ENCODE data around the gene LRP1B. TPM values are rescaled to one million over a fixed set of nuclear protein-coding genes. Genes with fewer than 3 reads are reported as not detected.
"Not testable (repeated sequence)": the region's sequence is repeated elsewhere in the genome, so short reads cannot be mapped to it uniquely, and the experiment has no call there.

LRP1B gene
- total RNA-seq, 2 experiments from 2014 or later: not detected

- ATAC-seq (no peak), DNase-seq (no peak)
- Mint-ChIP-seq H3K36me3 (ENCODE audit: low read depth) (no peaks in the 10 kb centered on the region), H3K4me1 (no peaks in the 10 kb centered on the region), H3K27ac (no peak overlapping the region), H3K4me3 (no peak overlapping the region), H3K9me3 (ENCODE audit: low read depth) (no peaks in the 10 kb centered on the region), H3K27me3 (no peaks in the 10 kb centered on the region)
- CTCF ChIA-PET: no interaction called here
- intact Hi-C loops (cut with DNase I, micrococcal nuclease): no loop called here
- POLR2A ChIA-PET: no interaction called here
Measured at GRCh38 chr2:142100970-142101369, 29.8 kb downstream of the LRP1B start.

- Mint-ChIP-seq H3K4me1 (no peaks in the 10 kb centered on the region), H3K36me3 (ENCODE audit: low read depth) (no peaks in the 10 kb centered on the region), H3K9me3 (ENCODE audit: low read depth) (no peaks in the 10 kb centered on the region), H3K4me3 (no peak overlapping the region), H3K27ac (no peak overlapping the region), H3K27me3 (no peaks in the 10 kb centered on the region)
- intact Hi-C loops (cut with DNase I, micrococcal nuclease): no loop called here
- ATAC-seq: no peak
- ChIA-PET POLR2A (no interaction called here), CTCF (no interaction called here)
- no peak for DNase-seq
Measured at GRCh38 chr2:142100139-142100873, 30.5 kb downstream of the LRP1B start.

- intact Hi-C loops (cut with DNase I, micrococcal nuclease): no loop called here
- POLR2A ChIA-PET: no interaction called here
- H3K36me3 Mint-ChIP-seq (ENCODE audit: low read depth): no peaks in the 10 kb centered on the region
- no peak for DNase-seq
- CTCF ChIA-PET: no interaction called here
- no peak overlapping the region for H3K27ac Mint-ChIP-seq
- no peak overlapping the region for H3K4me3 Mint-ChIP-seq
- H3K4me1 Mint-ChIP-seq: no peaks in the 10 kb centered on the region
- ATAC-seq: no peak
- H3K27me3 Mint-ChIP-seq: no peaks in the 10 kb centered on the region
- no peaks in the 10 kb centered on the region for H3K9me3 Mint-ChIP-seq (ENCODE audit: low read depth)
Measured at GRCh38 chr2:142097711-142098110, 33.1 kb downstream of the LRP1B start.

GRCh38 chr2:142095647-142096046 lies 35.2 kb downstream of the LRP1B start:
- H3K36me3 Mint-ChIP-seq (ENCODE audit: low read depth): no peaks in the 10 kb centered on the region
- ATAC-seq: no peak
- CTCF ChIA-PET: no interaction called here

GRCh38 chr2:142094233-142094632 lies 36.6 kb downstream of the LRP1B start:
- DNase-seq (no peak), ATAC-seq (no peak)
- Mint-ChIP-seq H3K4me1 (no peaks in the 10 kb centered on the region), H3K4me3 (no peak overlapping the region), H3K9me3 (ENCODE audit: low read depth) (peaks cover 2% of the 10 kb centered on the region), H3K27me3 (no peaks in the 10 kb centered on the region), H3K27ac (no peak overlapping the region), H3K36me3 (ENCODE audit: low read depth) (no peaks in the 10 kb centered on the region)
- intact Hi-C loops (cut with DNase I, micrococcal nuclease): no loop called here
- ChIA-PET POLR2A (no interaction called here), CTCF (no interaction called here)

More at GRCh38 chr2:142095647-142096046, 35.2 kb downstream of the LRP1B start:
- Mint-ChIP-seq H3K27me3 (no peaks in the 10 kb centered on the region), H3K27ac (no peak overlapping the region), H3K4me3 (no peak overlapping the region), H3K4me1 (no peaks in the 10 kb centered on the region), H3K9me3 (ENCODE audit: low read depth) (no peaks in the 10 kb centered on the region)
- POLR2A ChIA-PET: no interaction called here
- intact Hi-C loops (cut with DNase I, micrococcal nuclease): no loop called here
- no peak for DNase-seq

- H3K36me3 Mint-ChIP-seq (ENCODE audit: low read depth): no peaks in the 10 kb centered on the region
- CTCF ChIA-PET: no interaction called here
Measured at GRCh38 chr2:142088058-142088568, 42.7 kb downstream of the LRP1B start.

GRCh38 chr2:142087585-142087984 lies 43.2 kb downstream of the LRP1B start:
- H3K27ac Mint-ChIP-seq; CTCF ChIA-PET; POLR2A ChIA-PET; H3K27me3 Mint-ChIP-seq; H3K36me3 Mint-ChIP-seq (ENCODE audit: low read depth); ATAC-seq; DNase-seq; H3K4me1 Mint-ChIP-seq; H3K4me3 Mint-ChIP-seq; intact Hi-C loops (cut with DNase I, micrococcal nuclease): not testable (repeated sequence)
- peaks cover 11% of the 10 kb centered on the region for H3K9me3 Mint-ChIP-seq (ENCODE audit: low read depth)

More at GRCh38 chr2:142088058-142088568, 42.7 kb downstream of the LRP1B start:
- DNase-seq: no peak
- no peak overlapping the region for H3K4me3 Mint-ChIP-seq
- intact Hi-C loops (cut with DNase I, micrococcal nuclease): no loop called here
- H3K9me3 Mint-ChIP-seq (ENCODE audit: low read depth): peaks cover 11% of the 10 kb centered on the region
- H3K27ac Mint-ChIP-seq: no peak overlapping the region
- no peaks in the 10 kb centered on the region for H3K27me3 Mint-ChIP-seq
- ATAC-seq: no peak
- POLR2A ChIA-PET: no interaction called here
- H3K4me1 Mint-ChIP-seq: no peaks in the 10 kb centered on the region

GRCh38 chr2:142082368-142082767 lies 48.4 kb downstream of the LRP1B start:
- Mint-ChIP-seq H3K36me3 (ENCODE audit: low read depth) (no peaks in the 10 kb centered on the region), H3K27ac (no peak overlapping the region), H3K4me1 (no peaks in the 10 kb centered on the region), H3K9me3 (ENCODE audit: low read depth) (peaks cover 12% of the 10 kb centered on the region), H3K27me3 (no peaks in the 10 kb centered on the region), H3K4me3 (no peak overlapping the region)
- intact Hi-C loops (cut with DNase I, micrococcal nuclease): no loop called here
- CTCF ChIA-PET: no interaction called here
- DNase-seq: no peak
- no peak for ATAC-seq
- POLR2A ChIA-PET: no interaction called here

- H3K4me1 Mint-ChIP-seq: no peaks in the 10 kb centered on the region
- H3K27ac Mint-ChIP-seq: no peak overlapping the region
- ATAC-seq (no peak), DNase-seq (no peak)
- H3K4me3 Mint-ChIP-seq: no peak overlapping the region
- H3K9me3 Mint-ChIP-seq (ENCODE audit: low read depth): peaks cover 4% of the 10 kb centered on the region
- H3K27me3 Mint-ChIP-seq: no peaks in the 10 kb centered on the region
- no peaks in the 10 kb centered on the region for H3K36me3 Mint-ChIP-seq (ENCODE audit: low read depth)
- intact Hi-C loops (cut with DNase I, micrococcal nuclease): no loop called here
- ChIA-PET POLR2A (no interaction called here), CTCF (no interaction called here)
Measured at GRCh38 chr2:142076317-142076716, 54.5 kb downstream of the LRP1B start.

- no peak for ATAC-seq
- H3K27me3 Mint-ChIP-seq: no peaks in the 10 kb centered on the region
- H3K4me1 Mint-ChIP-seq: no peaks in the 10 kb centered on the region
- no peak overlapping the region for H3K4me3 Mint-ChIP-seq
- ChIA-PET POLR2A (no interaction called here), CTCF (no interaction called here)
- H3K27ac Mint-ChIP-seq: no peak overlapping the region
- H3K9me3 Mint-ChIP-seq (ENCODE audit: low read depth): peaks cover 4% of the 10 kb centered on the region
- H3K36me3 Mint-ChIP-seq (ENCODE audit: low read depth): no peaks in the 10 kb centered on the region
- DNase-seq: no peak
- intact Hi-C loops (cut with DNase I, micrococcal nuclease): no loop called here
Measured at GRCh38 chr2:142075826-142076225, 55.0 kb downstream of the LRP1B start.

- Mint-ChIP-seq H3K4me1 (no peaks in the 10 kb centered on the region), H3K36me3 (ENCODE audit: low read depth) (no peaks in the 10 kb centered on the region), H3K9me3 (ENCODE audit: low read depth) (peaks cover 3% of the 10 kb centered on the region), H3K27me3 (no peaks in the 10 kb centered on the region), H3K27ac (no peak overlapping the region), H3K4me3 (no peak overlapping the region)
- intact Hi-C loops (cut with DNase I, micrococcal nuclease): no loop called here
- no peak for DNase-seq
- ATAC-seq: no peak
- ChIA-PET POLR2A (no interaction called here), CTCF (interaction anchor here (1.2 kb wide), 1 partner anchor 8 kb away, joined by 3 read pairs; no protein-coding TSS in a partner anchor)
Measured at GRCh38 chr2:142069251-142069888, 61.4 kb downstream of the LRP1B start.

- no peaks in the 10 kb centered on the region for H3K27me3 Mint-ChIP-seq
- no peak overlapping the region for H3K4me3 Mint-ChIP-seq
- intact Hi-C loops (cut with DNase I, micrococcal nuclease): no loop called here
- H3K4me1 Mint-ChIP-seq: no peaks in the 10 kb centered on the region
- ChIA-PET CTCF (no interaction called here), POLR2A (no interaction called here)
- no peak overlapping the region for H3K27ac Mint-ChIP-seq
- no peak for DNase-seq
- H3K9me3 Mint-ChIP-seq (ENCODE audit: low read depth): peaks cover 5% of the 10 kb centered on the region
- no peak for ATAC-seq
- no peaks in the 10 kb centered on the region for H3K36me3 Mint-ChIP-seq (ENCODE audit: low read depth)
Measured at GRCh38 chr2:142065700-142066099, 65.1 kb downstream of the LRP1B start.
